Measurements from ENCODE around the gene ADAMTS9. TPM values are rescaled to one million over a fixed set of nuclear protein-coding genes. Genes with fewer than 3 reads are reported as not detected.

The ADAMTS9 gene
- total and polyA plus RNA-seq, 2 of the 13 experiments (the other 11 are each of a cell fraction or from before 2014, with no cell fraction given), result 0.02 to 0.09 TPM

GRCh38 chr3:64561868-64562267, 125.9 kb downstream of the ADAMTS9 start (continued):
- TF ChIP-seq KIAA2018 (CRISPR knock-in tag; IDR thresholded peaks at IDR 0.05; ENCODE audit: borderline replicate concordance), result no peak
- TF ChIP-seq ZNF619 (CRISPR knock-in tag; IDR thresholded peaks at IDR 0.05), result no peak
- TF ChIP-seq ZNF17 (CRISPR knock-in tag; IDR thresholded peaks at IDR 0.05), result no peak
- no peak for TF ChIP-seq AGO1 (IDR thresholded peaks at IDR 0.05; ENCODE audit: low read depth, low read length, poor library complexity, severe bottlenecking)
- no peak for TF ChIP-seq ZNF616 (CRISPR knock-in tag; IDR thresholded peaks at IDR 0.05; ENCODE audit: low read depth)
- TF ChIP-seq ZNF724P (CRISPR knock-in tag; IDR thresholded peaks at IDR 0.05; ENCODE audit: borderline replicate concordance), result no peak
- no peak for TF ChIP-seq FOXA1 (IDR thresholded peaks at IDR 0.05)
- no peak for TF ChIP-seq FOXA1 (CRISPR knock-in tag; IDR thresholded peaks at IDR 0.05)
- no peak for TF ChIP-seq PAX8 (CRISPR knock-in tag; IDR thresholded peaks at IDR 0.05; ENCODE audit: borderline replicate concordance)
- TF ChIP-seq ZNF235 (CRISPR knock-in tag; IDR thresholded peaks at IDR 0.05; ENCODE audit: borderline replicate concordance), result no peak
- TF ChIP-seq ARID2 (CRISPR knock-in tag; IDR thresholded peaks at IDR 0.05; ENCODE audit: borderline replicate concordance), result no peak
- no peak for TF ChIP-seq ATF7 (IDR thresholded peaks at IDR 0.05)
- no peak for TF ChIP-seq ATF7 (CRISPR knock-in tag; IDR thresholded peaks at IDR 0.05)
- no peak for TF ChIP-seq ZNF556 (CRISPR knock-in tag; IDR thresholded peaks at IDR 0.05; ENCODE audit: borderline replicate concordance)
- TF ChIP-seq SALL1 (CRISPR knock-in tag; IDR thresholded peaks at IDR 0.05), result no peak
- TF ChIP-seq ZNF800 (CRISPR knock-in tag; IDR thresholded peaks at IDR 0.05), result no peak
